Measurements from ENCODE around the gene PTGDR.

PTGDR gene

DNA sequence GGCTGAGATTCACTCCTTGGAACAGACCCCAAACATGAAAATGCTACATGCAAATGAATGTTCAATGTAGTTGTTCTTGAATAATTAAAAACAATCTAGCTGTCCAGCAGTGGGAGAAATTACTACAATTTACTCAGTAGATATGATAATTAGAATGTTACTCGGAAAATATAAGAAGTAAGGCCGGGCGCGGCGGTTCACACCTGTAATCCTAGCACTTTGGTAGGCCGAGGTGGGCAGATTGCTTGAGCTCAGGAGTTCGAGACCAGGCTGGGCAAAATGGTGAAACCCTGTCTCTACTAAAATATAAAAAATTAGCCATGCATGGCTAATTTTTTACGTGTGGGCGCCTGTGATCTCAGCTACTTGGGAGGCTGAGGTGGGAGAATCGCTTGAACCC, 31.3 kb downstream of the PTGDR start:
- Histone ChIP-seq H3K18ac (ENCODE audit: low read depth in 1 of 2, low read length in 2 of 2) (no peak overlapping the region), H2BK5ac (ENCODE audit: low read depth, low read length, poor library complexity, severe bottlenecking) (no peak overlapping the region), H2AFZ (ENCODE audit: low read depth, low read length) (no peak overlapping the region), H3K4me3 (ENCODE audit: insufficient read depth in 1 of 2, low read depth in 1 of 2, low read length in 2 of 2) (no peak overlapping the region), H3K9ac (ENCODE audit: low read length) (no peak overlapping the region), H3K23ac (ENCODE audit: low read length in 2 of 2) (no peak overlapping the region), H3K4ac (ENCODE audit: low read depth in 1 of 2, low read length in 2 of 2) (no peak overlapping the region), H3K4me1 (ENCODE audit: control insufficient read depth, insufficient read depth, low read depth, low read length) (peaks cover 2% of the 10 kb centered on the region), H3K27me3 (ENCODE audit: control insufficient read depth in 1 of 2, insufficient read depth in 1 of 2, low read length in 2 of 2) (no peaks in the 10 kb centered on the region), H3K27ac (ENCODE audit: low read length, poor library complexity, severe bottlenecking) (no peak overlapping the region), H3K9me3 (ENCODE audit: control insufficient read depth, low read length) (no peaks in the 10 kb centered on the region), H2BK120ac (ENCODE audit: low read depth, low read length) (no peak overlapping the region), H2BK12ac (ENCODE audit: low read length in 2 of 2) (no peak overlapping the region), H3K36me3 (ENCODE audit: control insufficient read depth in 1 of 2, insufficient read depth in 2 of 2, low read depth in 1 of 2, low read length in 2 of 2) (no peaks in the 10 kb centered on the region), H3K4me2 (ENCODE audit: low read length, poor library complexity, severe bottlenecking) (no peak overlapping the region), H2AK5ac (ENCODE audit: low read length, severe bottlenecking) (no peak overlapping the region), H4K91ac (ENCODE audit: low read length) (no peak overlapping the region), H4K8ac (ENCODE audit: low read length) (no peak overlapping the region), H3K14ac (ENCODE audit: low read length in 2 of 2) (no peak overlapping the region), H3K79me1 (replicated peaks; ENCODE audit: low read length, poor library complexity, severe bottlenecking) (no peaks in the 10 kb centered on the region), H2BK15ac (ENCODE audit: low read depth, poor library complexity, severe bottlenecking) (no peak overlapping the region)
- 97% methylated on average over 10 of the region's 10 CpGs for WGBS
- no peak for DNase-seq

DNA sequence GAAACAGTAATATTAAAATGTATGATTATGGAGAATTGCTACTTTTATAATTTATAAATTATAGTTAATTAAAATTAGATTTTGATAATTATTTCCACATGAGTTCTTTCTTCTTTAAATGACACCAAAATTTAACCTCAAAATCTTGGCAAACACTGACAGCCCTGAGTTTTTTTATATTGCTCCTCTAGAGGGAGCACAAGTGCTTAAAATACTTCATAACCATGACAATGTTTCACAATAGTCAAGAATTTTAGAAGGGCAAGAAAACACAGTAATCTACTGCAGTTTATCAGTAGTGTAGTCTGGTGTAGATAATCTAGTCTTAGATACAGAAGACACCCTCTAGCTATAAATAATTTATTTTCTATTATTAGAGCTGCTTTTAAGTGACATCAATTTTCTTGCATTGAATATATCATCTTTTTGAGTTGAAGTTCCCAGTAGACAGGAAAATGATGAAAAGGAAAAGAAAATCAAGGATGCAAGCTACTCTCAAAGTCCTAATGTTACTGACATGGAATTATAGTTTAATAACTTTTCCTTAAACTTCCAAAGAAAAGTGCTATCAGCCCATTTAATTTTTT, 32.3 kb downstream of the PTGDR start:
- Histone ChIP-seq H3K36me3 (ENCODE audit: control insufficient read depth in 1 of 2, insufficient read depth in 2 of 2, low read depth in 1 of 2, low read length in 2 of 2) (no peaks in the 10 kb centered on the region), H3K4me3 (ENCODE audit: insufficient read depth in 1 of 2, low read depth in 1 of 2, low read length in 2 of 2) (no peak overlapping the region), H3K23ac (ENCODE audit: low read length in 2 of 2) (no peak overlapping the region), H3K27me3 (ENCODE audit: control insufficient read depth in 1 of 2, insufficient read depth in 1 of 2, low read length in 2 of 2) (no peaks in the 10 kb centered on the region), H3K14ac (ENCODE audit: low read length in 2 of 2) (no peak overlapping the region), H2AFZ (ENCODE audit: low read depth, low read length) (no peak overlapping the region), H3K79me1 (replicated peaks; ENCODE audit: low read length, poor library complexity, severe bottlenecking) (no peaks in the 10 kb centered on the region), H3K4me1 (ENCODE audit: control insufficient read depth, insufficient read depth, low read depth, low read length) (peaks cover 2% of the 10 kb centered on the region), H3K9me3 (ENCODE audit: control insufficient read depth, low read length) (no peaks in the 10 kb centered on the region), H2BK12ac (ENCODE audit: low read length in 2 of 2) (no peak overlapping the region), H2BK120ac (ENCODE audit: low read depth, low read length) (no peak overlapping the region), H3K9ac (ENCODE audit: low read length) (no peak overlapping the region), H2BK15ac (ENCODE audit: low read depth, poor library complexity, severe bottlenecking) (no peak overlapping the region), H3K18ac (ENCODE audit: low read depth in 1 of 2, low read length in 2 of 2) (no peak overlapping the region), H4K91ac (ENCODE audit: low read length) (no peak overlapping the region), H2AK5ac (ENCODE audit: low read length, severe bottlenecking) (no peak overlapping the region), H4K8ac (ENCODE audit: low read length) (no peak overlapping the region), H3K4ac (ENCODE audit: low read depth in 1 of 2, low read length in 2 of 2) (no peak overlapping the region), H3K27ac (ENCODE audit: low read length, poor library complexity, severe bottlenecking) (no peak overlapping the region), H3K4me2 (ENCODE audit: low read length, poor library complexity, severe bottlenecking) (no peak overlapping the region), H2BK5ac (ENCODE audit: low read depth, low read length, poor library complexity, severe bottlenecking) (no peak overlapping the region)
- peak; percentile 62 for DNase-seq

DNA sequence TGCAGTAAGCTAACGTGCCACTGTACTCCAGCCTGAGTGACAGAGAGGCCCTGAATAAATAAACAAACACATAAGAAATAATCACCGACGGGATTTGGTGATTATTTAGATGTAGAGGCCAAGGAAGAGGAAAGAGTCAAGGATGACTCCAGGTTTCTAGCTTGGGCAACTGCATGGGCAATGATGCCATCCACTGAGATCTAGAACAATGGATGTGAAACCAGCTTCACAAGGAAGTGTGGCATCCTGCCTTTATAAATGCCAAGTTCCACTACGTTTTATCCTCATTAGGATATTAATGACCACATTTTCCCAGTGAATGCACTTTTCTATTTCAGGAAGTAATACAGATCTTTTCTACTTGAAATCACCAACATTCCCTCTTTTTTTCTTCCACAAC, 35.7 kb downstream of the PTGDR start:
- 66% methylated on average over 3 of the region's 4 CpGs for WGBS
- no peak overlapping the region for H2BK120ac ChIP-seq (ENCODE audit: low read depth, low read length)
- H3K4me3 ChIP-seq (ENCODE audit: insufficient read depth in 1 of 2, low read depth in 1 of 2, low read length in 2 of 2): no peak overlapping the region

DNA sequence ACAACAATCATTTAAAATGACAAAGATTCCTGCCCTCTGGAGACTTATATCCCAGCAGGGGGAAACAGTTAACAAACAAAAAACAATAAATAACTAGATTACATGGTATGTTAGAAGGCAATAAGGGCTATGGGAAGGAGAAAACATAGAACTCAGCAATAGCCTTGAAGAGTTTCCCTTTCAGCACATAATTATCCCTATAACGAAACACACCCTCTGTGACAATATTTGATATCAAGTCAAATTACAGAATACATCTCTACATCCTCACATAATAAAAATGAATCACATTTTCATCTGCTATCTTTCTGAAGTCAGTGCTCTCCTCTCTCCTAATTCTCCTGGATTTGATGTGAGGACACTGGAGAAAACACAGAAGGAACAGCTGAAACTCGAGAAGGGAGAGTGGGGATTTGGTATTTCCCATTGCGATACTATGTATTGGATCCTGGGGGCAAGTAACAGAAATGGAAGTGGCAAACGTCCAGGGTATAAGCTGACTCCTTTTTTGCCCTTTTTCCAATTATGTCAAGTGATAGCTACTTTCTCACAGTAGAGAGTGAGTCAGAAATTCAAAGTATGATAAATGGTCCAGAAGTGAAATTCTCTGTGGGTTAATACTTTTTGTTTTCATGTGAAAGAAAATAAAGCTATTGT, 36.9 kb downstream of the PTGDR start:
- no peaks in the 10 kb centered on the region for H3K79me1 ChIP-seq (replicated peaks; ENCODE audit: low read length, poor library complexity, severe bottlenecking)
- H2AFZ ChIP-seq (ENCODE audit: low read depth, low read length): no peak overlapping the region
- no peak overlapping the region for H3K4me2 ChIP-seq (ENCODE audit: low read length, poor library complexity, severe bottlenecking)
- H3K23ac ChIP-seq (ENCODE audit: low read length in 2 of 2): no peak overlapping the region
- no peak overlapping the region for H3K14ac ChIP-seq (ENCODE audit: low read length in 2 of 2)
- no peak overlapping the region for H3K18ac ChIP-seq (ENCODE audit: low read depth in 1 of 2, low read length in 2 of 2)
- no peak overlapping the region for H2BK12ac ChIP-seq (ENCODE audit: low read length in 2 of 2)
- H3K27ac ChIP-seq (ENCODE audit: low read length, poor library complexity, severe bottlenecking): no peak overlapping the region
- no peak overlapping the region for H2BK15ac ChIP-seq (ENCODE audit: low read depth, poor library complexity, severe bottlenecking)
- no peak overlapping the region for H2AK5ac ChIP-seq (ENCODE audit: low read length, severe bottlenecking)
- no peaks in the 10 kb centered on the region for H3K36me3 ChIP-seq (ENCODE audit: control insufficient read depth in 1 of 2, insufficient read depth in 2 of 2, low read depth in 1 of 2, low read length in 2 of 2)
- H3K27me3 ChIP-seq (ENCODE audit: control insufficient read depth in 1 of 2, insufficient read depth in 1 of 2, low read length in 2 of 2): no peaks in the 10 kb centered on the region
- no peak overlapping the region for H3K4me3 ChIP-seq (ENCODE audit: insufficient read depth in 1 of 2, low read depth in 1 of 2, low read length in 2 of 2)
- no peak for DNase-seq
- H3K4ac ChIP-seq (ENCODE audit: low read depth in 1 of 2, low read length in 2 of 2): no peak overlapping the region
- H3K9ac ChIP-seq (ENCODE audit: low read length): no peak overlapping the region
- no peak overlapping the region for H4K8ac ChIP-seq (ENCODE audit: low read length)
- no peaks in the 10 kb centered on the region for H3K4me1 ChIP-seq (ENCODE audit: control insufficient read depth, insufficient read depth, low read depth, low read length)
- 98% methylated on average over 3 of the region's 4 CpGs for WGBS
- no peak overlapping the region for H4K91ac ChIP-seq (ENCODE audit: low read length)
- no peak overlapping the region for H2BK120ac ChIP-seq (ENCODE audit: low read depth, low read length)
- H2BK5ac ChIP-seq (ENCODE audit: low read depth, low read length, poor library complexity, severe bottlenecking): no peak overlapping the region
- no peaks in the 10 kb centered on the region for H3K9me3 ChIP-seq (ENCODE audit: control insufficient read depth, low read length)

More for the DNA sequence above, 35.7 kb downstream of the PTGDR start:
- no peaks in the 10 kb centered on the region for H3K27me3 ChIP-seq (ENCODE audit: control insufficient read depth in 1 of 2, insufficient read depth in 1 of 2, low read length in 2 of 2)
- H3K9ac ChIP-seq (ENCODE audit: low read length): no peak overlapping the region
- H3K14ac ChIP-seq (ENCODE audit: low read length in 2 of 2): no peak overlapping the region
- no peak overlapping the region for H4K8ac ChIP-seq (ENCODE audit: low read length)
- no peak overlapping the region for H3K4ac ChIP-seq (ENCODE audit: low read depth in 1 of 2, low read length in 2 of 2)
- no peak overlapping the region for H3K4me2 ChIP-seq (ENCODE audit: low read length, poor library complexity, severe bottlenecking)
- no peaks in the 10 kb centered on the region for H3K36me3 ChIP-seq (ENCODE audit: control insufficient read depth in 1 of 2, insufficient read depth in 2 of 2, low read depth in 1 of 2, low read length in 2 of 2)
- H2AFZ ChIP-seq (ENCODE audit: low read depth, low read length): no peak overlapping the region
- peaks cover 2% of the 10 kb centered on the region for H3K4me1 ChIP-seq (ENCODE audit: control insufficient read depth, insufficient read depth, low read depth, low read length)
- H2AK5ac ChIP-seq (ENCODE audit: low read length, severe bottlenecking): no peak overlapping the region
- H3K27ac ChIP-seq (ENCODE audit: low read length, poor library complexity, severe bottlenecking): no peak overlapping the region
- H3K23ac ChIP-seq (ENCODE audit: low read length in 2 of 2): no peak overlapping the region
- DNase-seq: no peak
- no peaks in the 10 kb centered on the region for H3K79me1 ChIP-seq (replicated peaks; ENCODE audit: low read length, poor library complexity, severe bottlenecking)
- no peak overlapping the region for H2BK5ac ChIP-seq (ENCODE audit: low read depth, low read length, poor library complexity, severe bottlenecking)
- no peaks in the 10 kb centered on the region for H3K9me3 ChIP-seq (ENCODE audit: control insufficient read depth, low read length)
- H2BK15ac ChIP-seq (ENCODE audit: low read depth, poor library complexity, severe bottlenecking): no peak overlapping the region
- H4K91ac ChIP-seq (ENCODE audit: low read length): no peak overlapping the region
- peak overlapping the region in 1 of 2 experiments; percentile 2 for H3K18ac ChIP-seq (ENCODE audit: low read depth in 1 of 2, low read length in 2 of 2)
- H2BK12ac ChIP-seq (ENCODE audit: low read length in 2 of 2): no peak overlapping the region
